Heart left ventricle (tissue), 13 donors: Measurements from ENCODE around the gene PARD3B.

Experiments
- POLR2A ChIP-seq, 2 donors: fragments of 450-650 bp; IDR thresholded peaks; one replicate each; pipeline ENCODE4 v1.6.1; 2017; ENCODE audit warnings: antibody characterized with exemption in 2 of 2, mild to moderate bottlenecking in 2 of 2, moderate library complexity in 2 of 2
- TF ChIP-seq, protein P1 (sequence below), 12 donors: fragments of 200-600 bp; sonication (generic) in 4 of 12; IDR thresholded peaks; one replicate each; pipeline versions ENCODE4 v1.5.0 to v1.8.0; 2018 to 2022; ENCODE audit warnings: antibody characterized with exemption in 12 of 12, mild to moderate bottlenecking in 5 of 12
- donor health status: ischemic (EF 13 %, LVEDD 7.1; RV severe dilation, severe dysfunction).
- donor health status: DM: no; HTN: yes; CAD: no.
- donor health status: DM: no; HTN: no; CAD: no.
- donor health status: ischemic (EF 25% LVEDD 6.9; RV normal size, moderate dysfunction).
- donor health status: ischemic (EF 25% LVEDD 5.7; RV mildly dilated, moderate dysfunction).
- donor health status: ischemic (EF 35%, LVEDD 5.7; RV mildly dilated, moderate dysfunction).
- donor health status: nonischemic (EF 11% LVEDD 7.7; RV severe dilation, severe dysfunction).
- donor health status: DM: yes; HTN: yes; CAD: no.
- donor health status: PGD.
- donor health status: ischemic (EF 29% LVEDD 5.4; RV normal size, mild dysfunction).
- donor health status: nonischemic (EF 23%, LVEDD 6.1; RV moderate dilation, normal function).

DNA sequence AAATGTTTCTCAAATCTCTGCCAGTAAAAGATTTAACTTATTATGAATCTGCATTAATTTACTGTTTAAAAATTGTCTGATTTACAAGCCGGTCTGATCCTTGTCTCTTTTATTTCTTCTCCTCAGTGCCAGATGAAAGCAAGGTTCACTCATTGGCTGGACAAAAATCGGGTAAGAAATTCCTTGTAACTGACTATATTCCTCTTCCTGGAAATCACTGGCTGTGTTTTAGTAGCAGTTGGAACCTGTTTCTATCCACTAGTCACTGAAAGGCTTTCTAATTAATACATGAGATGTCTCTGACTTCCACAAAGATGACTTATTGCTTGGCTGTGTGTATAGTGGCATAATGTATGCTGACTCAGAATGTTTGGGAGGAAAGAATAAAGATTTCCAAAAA lies 700.4 kb downstream of the PARD3B start:
- TF ChIP-seq, protein P1, sequence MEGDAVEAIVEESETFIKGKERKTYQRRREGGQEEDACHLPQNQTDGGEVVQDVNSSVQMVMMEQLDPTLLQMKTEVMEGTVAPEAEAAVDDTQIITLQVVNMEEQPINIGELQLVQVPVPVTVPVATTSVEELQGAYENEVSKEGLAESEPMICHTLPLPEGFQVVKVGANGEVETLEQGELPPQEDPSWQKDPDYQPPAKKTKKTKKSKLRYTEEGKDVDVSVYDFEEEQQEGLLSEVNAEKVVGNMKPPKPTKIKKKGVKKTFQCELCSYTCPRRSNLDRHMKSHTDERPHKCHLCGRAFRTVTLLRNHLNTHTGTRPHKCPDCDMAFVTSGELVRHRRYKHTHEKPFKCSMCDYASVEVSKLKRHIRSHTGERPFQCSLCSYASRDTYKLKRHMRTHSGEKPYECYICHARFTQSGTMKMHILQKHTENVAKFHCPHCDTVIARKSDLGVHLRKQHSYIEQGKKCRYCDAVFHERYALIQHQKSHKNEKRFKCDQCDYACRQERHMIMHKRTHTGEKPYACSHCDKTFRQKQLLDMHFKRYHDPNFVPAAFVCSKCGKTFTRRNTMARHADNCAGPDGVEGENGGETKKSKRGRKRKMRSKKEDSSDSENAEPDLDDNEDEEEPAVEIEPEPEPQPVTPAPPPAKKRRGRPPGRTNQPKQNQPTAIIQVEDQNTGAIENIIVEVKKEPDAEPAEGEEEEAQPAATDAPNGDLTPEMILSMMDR (IDR thresholded peaks at IDR 0.05) = no peak
- TF ChIP-seq POLR2A (IDR thresholded peaks at IDR 0.05) = no peak
